IPS-20b (cell line): ENCODE data around the gene URB1.

Source experiments
- H3K27ac ChIP-seq: one replicate; pipeline ENCODE4 v1.5.1; 2013; ENCODE audit warnings: low read length
- H3K27me3 ChIP-seq: 2 replicates; pipeline ENCODE4 v1.6.1; 2013; ENCODE audit warnings: mild to moderate bottlenecking, low read length, inconsistent platforms; ENCODE audit not compliant: insufficient read depth
- H3K36me3 ChIP-seq: 2 replicates; pipeline ENCODE4 v1.6.1; 2013; ENCODE audit warnings: low read depth, mild to moderate bottlenecking, inconsistent platforms, low read length, moderate library complexity; ENCODE audit not compliant: insufficient read depth
- H3K4me1 ChIP-seq: 2 replicates; pipeline ENCODE4 v1.6.1; 2013; ENCODE audit warnings: mild to moderate bottlenecking, control low read depth, inconsistent platforms, low read length, moderate library complexity; ENCODE audit not compliant: insufficient read depth
- H3K4me3 ChIP-seq: 2 replicates; pipeline ENCODE4 v1.5.1; 2013; ENCODE audit warnings: mild to moderate bottlenecking, low read length, inconsistent platforms
- H3K9ac ChIP-seq: 2 replicates; pipeline ENCODE4 v1.6.1; 2013; ENCODE audit warnings: low read depth, mild to moderate bottlenecking, inconsistent platforms, low read length, moderate library complexity
- H3K9me3 ChIP-seq: 2 replicates; pipeline ENCODE4 v1.6.1; 2013; ENCODE audit warnings: mild to moderate bottlenecking, low read depth, low read length, inconsistent platforms; ENCODE audit not compliant: insufficient read depth

Gene URB1

DNA sequence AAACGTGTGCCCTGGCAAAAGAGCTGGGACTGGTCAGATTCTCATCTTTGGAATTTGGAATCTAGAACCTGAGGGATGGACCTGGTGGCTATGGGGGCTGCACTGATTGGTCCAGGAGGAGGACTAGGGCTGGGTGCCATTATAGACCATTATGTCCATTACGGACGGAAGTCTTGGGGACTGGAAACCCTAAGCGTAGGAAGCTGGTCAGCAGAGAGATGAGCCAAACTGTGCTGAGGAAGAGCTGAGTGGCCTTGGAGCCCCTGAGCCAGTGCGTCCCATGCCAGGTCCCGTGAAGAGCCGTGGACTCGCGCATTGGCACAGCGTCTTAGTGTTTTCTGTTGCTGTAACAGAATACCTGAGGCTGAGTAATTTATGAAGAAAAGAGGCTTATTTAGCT, 84.1 kb downstream of the URB1 start:
- no peak overlapping the region for H3K4me3 ChIP-seq
- no peaks in the 10 kb centered on the region for H3K27me3 ChIP-seq
- peaks cover 36% of the 10 kb centered on the region for H3K36me3 ChIP-seq
- no peak overlapping the region for H3K27ac ChIP-seq
- H3K9ac ChIP-seq = no peak overlapping the region
- no peaks in the 10 kb centered on the region for H3K9me3 ChIP-seq
- peaks cover 2% of the 10 kb centered on the region; the same call in 1 of the 2 replicates for H3K4me1 ChIP-seq

DNA sequence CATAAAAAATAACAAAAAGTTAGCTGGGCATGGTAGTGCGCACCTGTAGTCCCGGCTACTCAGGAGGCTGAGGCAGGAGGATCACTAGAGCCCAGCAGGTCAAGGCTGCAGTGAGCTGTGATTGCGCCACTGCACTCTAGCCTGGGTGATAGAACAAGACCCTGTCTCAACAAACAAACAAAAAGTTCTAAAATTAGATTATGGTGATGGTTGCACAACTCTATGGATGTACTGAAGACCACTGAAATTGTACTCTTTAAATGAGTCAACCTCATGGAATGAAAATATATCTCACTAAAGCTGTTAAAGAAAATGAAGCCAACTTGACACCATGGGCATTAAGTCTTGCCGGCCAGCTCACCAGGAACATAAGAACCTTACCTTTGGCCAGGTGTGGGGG, 85.1 kb downstream of the URB1 start:
- Histone ChIP-seq H3K4me1 (peaks cover 2% of the 10 kb centered on the region; the same call in 1 of the 2 replicates), H3K9ac (no peak overlapping the region), H3K27ac (no peak overlapping the region), H3K4me3 (no peak overlapping the region), H3K9me3 (no peaks in the 10 kb centered on the region), H3K27me3 (no peaks in the 10 kb centered on the region), H3K36me3 (peaks cover 26% of the 10 kb centered on the region)

DNA sequence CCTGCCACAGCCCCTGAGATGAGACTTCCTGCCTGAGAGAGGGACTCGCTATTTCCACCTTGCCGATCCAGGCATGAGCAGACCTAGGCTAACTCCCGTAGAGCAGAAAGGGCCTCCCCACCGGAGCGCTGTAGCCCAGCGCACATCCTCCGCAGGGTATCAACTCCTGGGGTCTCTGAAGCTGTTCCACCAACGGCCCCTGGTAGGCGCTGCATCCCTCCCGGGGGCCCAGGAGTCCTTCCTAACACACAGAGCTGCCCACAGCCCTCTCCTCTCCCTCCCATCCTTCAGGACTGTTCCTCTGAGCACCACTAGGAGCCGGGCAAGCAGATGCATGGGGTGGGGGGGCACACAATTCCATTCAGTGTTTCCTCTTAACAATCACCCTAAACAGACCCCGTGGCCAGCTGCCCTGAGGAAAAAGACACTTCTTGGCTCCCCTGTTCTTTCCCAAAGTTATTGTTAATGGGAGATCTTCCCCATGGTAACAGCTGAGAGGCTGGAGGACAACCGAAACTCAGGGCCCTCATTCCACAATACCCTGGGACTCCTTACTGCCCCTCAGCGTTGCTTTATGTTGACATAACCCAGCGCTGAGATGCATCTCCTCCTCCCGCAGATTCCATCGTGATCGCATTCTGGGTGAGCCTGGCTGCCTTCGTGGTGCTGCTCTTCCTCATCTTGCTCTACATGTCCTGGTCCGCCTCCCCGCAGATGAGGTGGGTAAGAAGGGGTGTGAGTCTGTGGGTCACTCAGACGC, 86.6 kb downstream of the URB1 start:
- Histone ChIP-seq H3K9me3 (no peaks in the 10 kb centered on the region), H3K36me3 (peaks cover 16% of the 10 kb centered on the region), H3K27ac (no peak overlapping the region), H3K4me3 (no peak overlapping the region), H3K27me3 (no peaks in the 10 kb centered on the region), H3K4me1 (peaks cover 2% of the 10 kb centered on the region; the same call in 1 of the 2 replicates), H3K9ac (no peak overlapping the region)

DNA sequence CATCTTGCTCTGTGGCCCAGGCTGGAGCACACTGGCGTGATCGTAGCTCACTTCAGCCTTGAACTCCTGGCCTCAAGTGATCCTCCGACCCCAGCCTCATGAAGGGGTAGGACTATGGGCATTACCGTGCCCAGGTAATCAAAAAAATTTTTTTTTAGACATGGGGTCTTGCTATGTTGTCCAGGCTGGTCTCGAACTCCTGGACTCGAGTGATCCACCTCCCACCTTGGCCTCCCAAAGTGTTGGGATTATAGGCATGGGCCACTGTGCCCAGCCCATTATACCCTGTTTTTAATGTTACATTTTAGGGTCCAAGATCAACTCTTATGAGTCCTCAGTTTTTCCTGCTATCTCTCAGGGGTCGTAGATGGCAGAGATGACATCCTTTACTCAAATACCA, 87.8 kb downstream of the URB1 start:
- H3K4me3 ChIP-seq = no peak overlapping the region
- H3K9ac ChIP-seq = no peak overlapping the region
- no peaks in the 10 kb centered on the region for H3K27me3 ChIP-seq
- no peak overlapping the region for H3K27ac ChIP-seq
- H3K4me1 ChIP-seq = peaks cover 2% of the 10 kb centered on the region; the same call in 1 of the 2 replicates
- peaks cover 10% of the 10 kb centered on the region for H3K36me3 ChIP-seq
- no peaks in the 10 kb centered on the region for H3K9me3 ChIP-seq

DNA sequence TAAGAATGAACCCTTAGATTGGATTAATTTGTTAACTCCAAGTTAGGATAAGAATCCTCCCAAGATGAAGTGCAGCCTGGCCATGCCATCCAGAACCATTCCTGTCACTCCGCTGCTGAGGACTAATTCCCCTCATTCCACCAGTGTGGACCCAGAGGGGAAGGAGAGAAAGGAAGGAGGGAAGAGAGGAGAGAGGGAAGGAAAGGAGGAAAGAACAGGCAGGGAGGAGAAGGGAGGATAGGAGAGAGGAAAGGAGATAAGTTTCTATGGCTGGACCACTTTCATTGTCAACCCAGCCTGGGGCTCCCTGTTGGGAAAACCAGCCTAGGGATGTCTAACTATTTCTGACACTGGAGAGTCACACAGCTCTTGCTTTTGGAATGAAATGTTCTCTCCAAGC, 89.4 kb downstream of the URB1 start:
- Histone ChIP-seq H3K4me1 (peaks cover 2% of the 10 kb centered on the region; the same call in 1 of the 2 replicates), H3K36me3 (peaks cover 2% of the 10 kb centered on the region), H3K27ac (no peak overlapping the region), H3K27me3 (no peaks in the 10 kb centered on the region), H3K9ac (no peak overlapping the region), H3K4me3 (no peak overlapping the region), H3K9me3 (no peaks in the 10 kb centered on the region)

DNA sequence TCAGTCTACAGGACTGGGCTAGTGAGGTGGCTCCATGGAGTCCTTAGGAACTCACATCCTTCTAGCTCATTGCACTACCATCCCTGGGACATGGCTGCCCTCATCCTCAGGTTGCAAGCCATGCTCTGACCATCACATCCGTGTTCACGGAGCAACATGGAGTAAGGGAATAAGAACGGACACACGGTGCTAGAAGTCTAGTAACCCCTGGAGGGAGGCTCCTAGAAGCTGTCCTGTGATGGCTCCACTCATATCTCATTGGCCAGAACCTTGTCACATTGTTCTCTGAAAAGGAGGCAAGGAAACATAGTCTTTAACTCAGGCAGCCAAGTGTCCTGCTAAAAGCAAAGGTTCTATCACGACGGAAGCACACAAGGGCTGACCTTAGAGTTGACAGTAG, 90.3 kb downstream of the URB1 start:
- no peak overlapping the region for H3K4me3 ChIP-seq
- H3K9me3 ChIP-seq = no peaks in the 10 kb centered on the region
- no peaks in the 10 kb centered on the region for H3K27me3 ChIP-seq
- H3K36me3 ChIP-seq = no peaks in the 10 kb centered on the region
- H3K27ac ChIP-seq = no peak overlapping the region
- H3K9ac ChIP-seq = no peak overlapping the region
- H3K4me1 ChIP-seq = peaks cover 2% of the 10 kb centered on the region; the same call in 1 of the 2 replicates

DNA sequence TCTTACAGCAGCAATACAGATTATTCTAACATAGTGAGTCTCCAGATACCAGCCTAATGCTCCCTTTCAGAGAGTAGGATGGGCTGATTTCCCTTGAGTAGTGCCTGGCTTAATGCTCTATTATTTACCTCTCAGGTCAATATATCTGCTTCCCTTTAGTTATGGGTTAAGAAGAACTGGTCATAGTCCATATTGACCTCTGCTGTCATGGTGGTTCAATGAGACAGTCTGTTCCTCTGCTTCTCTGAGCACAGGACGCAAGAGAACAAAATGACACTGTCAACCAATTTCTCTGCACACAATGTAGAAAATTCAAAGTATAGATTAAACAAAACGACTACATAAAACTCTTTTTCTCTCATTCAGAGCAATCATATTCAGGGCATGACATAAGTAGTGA, 91.2 kb downstream of the URB1 start:
- no peaks in the 10 kb centered on the region for H3K27me3 ChIP-seq
- no peak overlapping the region for H3K27ac ChIP-seq
- no peak overlapping the region for H3K9ac ChIP-seq
- H3K4me3 ChIP-seq = no peak overlapping the region
- peaks cover 2% of the 10 kb centered on the region; the same call in 1 of the 2 replicates for H3K4me1 ChIP-seq
- H3K36me3 ChIP-seq = no peaks in the 10 kb centered on the region
- H3K9me3 ChIP-seq = no peaks in the 10 kb centered on the region

DNA sequence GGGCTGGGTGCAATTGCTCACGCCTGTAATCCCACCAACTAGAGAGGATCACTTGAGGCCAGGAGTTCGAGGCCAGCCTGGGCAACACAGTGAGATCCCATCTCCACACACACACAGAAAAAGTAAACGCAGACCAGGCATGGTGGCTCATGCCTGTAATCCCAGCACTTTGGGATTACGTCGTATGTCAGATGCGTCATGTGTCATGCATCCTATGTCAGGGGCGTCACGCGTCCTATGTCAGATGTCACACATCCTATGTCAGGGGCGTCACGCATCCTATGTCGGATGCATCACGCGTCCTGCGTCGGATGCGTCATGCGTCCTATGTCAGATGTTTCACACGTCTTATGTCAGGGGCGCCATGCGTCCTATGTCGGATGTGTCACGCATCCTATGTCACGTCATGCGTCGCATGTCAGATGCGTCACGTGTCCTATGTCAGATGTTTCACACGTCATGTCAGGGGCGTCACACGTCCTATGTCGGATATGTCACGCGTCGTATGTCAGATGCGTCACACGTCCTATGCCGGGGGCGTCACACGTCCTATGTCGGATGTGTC, 92.6 kb downstream of the URB1 start:
- Histone ChIP-seq H3K4me3 (no peak overlapping the region), H3K9ac (no peak overlapping the region), H3K4me1 (no peaks in the 10 kb centered on the region), H3K27ac (no peak overlapping the region), H3K9me3 (no peaks in the 10 kb centered on the region), H3K36me3 (no peaks in the 10 kb centered on the region), H3K27me3 (no peaks in the 10 kb centered on the region)

DNA sequence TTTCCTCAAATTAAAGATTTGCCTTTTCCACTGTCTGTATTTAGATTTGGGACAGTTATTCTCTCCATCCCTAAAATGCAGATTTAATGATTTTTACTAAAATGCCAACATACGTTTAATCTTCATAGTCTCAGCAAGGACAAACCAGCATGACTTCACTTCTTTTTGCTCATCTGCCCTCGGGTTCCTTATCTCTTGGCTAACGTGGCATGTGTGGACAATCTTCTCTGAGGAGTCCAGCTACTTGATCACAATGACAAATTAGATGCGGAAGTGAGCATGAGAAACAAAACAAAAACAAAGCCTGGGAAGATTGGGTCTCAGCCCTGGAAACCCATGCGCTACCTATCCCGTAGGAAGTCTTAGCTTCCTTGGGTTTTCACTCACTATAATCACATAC, 93.1 kb downstream of the URB1 start:
- no peak overlapping the region for H3K4me3 ChIP-seq
- no peak overlapping the region for H3K9ac ChIP-seq
- no peaks in the 10 kb centered on the region for H3K9me3 ChIP-seq
- no peak overlapping the region for H3K27ac ChIP-seq
- no peaks in the 10 kb centered on the region for H3K4me1 ChIP-seq
- H3K36me3 ChIP-seq = no peaks in the 10 kb centered on the region
- H3K27me3 ChIP-seq = no peaks in the 10 kb centered on the region

DNA sequence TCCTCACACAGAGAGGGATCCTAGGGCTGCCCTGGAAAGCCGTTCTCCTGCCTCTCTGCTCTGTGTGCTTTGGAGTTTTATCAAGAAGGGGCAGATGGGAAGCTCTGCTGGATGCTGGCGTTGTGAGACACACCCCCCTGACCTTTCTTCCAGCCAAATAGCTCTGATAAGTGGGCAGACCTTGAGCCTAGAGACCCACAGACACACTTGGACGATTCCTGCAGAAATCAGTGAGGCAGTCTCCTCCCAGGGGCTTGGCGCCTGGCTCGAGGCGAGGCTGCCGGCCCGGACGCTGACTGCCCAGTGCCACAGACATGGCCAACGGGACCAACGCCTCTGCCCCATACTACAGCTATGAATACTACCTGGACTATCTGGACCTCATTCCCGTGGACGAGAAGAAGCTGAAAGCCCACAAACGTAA, 94.1 kb downstream of the URB1 start, which contains the start of gene MRAP:
Gene MRAP (plus strand): TSS at position 198 of the 424 bp plus-strand sequence. CDS start 117 bp downstream, at position 315.
- H3K36me3 ChIP-seq = no peaks in the 10 kb centered on the region
- H3K27me3 ChIP-seq = no peaks in the 10 kb centered on the region
- no peak within 1 kb of the TSS for H3K9ac ChIP-seq
- no peaks in the 10 kb centered on the region for H3K9me3 ChIP-seq
- no peaks in the 10 kb centered on the region for H3K4me1 ChIP-seq
- H3K4me3 ChIP-seq = no peak within 1 kb of the TSS
- H3K27ac ChIP-seq = no peak within 1 kb of the TSS

DNA sequence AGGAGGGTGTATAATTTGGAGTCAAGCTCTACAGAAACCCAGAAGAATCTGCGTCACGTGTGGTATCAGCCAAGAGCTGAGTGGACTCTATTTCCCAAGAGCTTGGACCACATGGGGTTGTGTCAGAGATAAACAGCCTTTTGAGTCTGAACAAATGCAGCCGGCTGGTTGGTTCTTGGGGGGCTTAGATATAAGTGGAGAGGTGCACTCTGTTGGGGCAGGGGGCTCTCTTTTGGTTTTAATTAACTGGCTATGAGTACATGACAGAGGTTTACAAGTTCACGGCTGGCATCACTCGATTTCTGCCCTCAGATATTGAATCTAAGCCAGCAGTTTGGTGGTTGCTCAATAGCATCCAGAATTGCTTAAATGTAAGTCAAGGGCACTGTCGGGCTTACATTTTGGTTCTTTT, 94.7 kb downstream of the URB1 start:
- H3K4me3 ChIP-seq = no peak overlapping the region
- H3K9me3 ChIP-seq = no peaks in the 10 kb centered on the region
- H3K4me1 ChIP-seq = no peaks in the 10 kb centered on the region
- no peaks in the 10 kb centered on the region for H3K36me3 ChIP-seq
- H3K27me3 ChIP-seq = no peaks in the 10 kb centered on the region
- no peak overlapping the region for H3K27ac ChIP-seq
- H3K9ac ChIP-seq = no peak overlapping the region

DNA sequence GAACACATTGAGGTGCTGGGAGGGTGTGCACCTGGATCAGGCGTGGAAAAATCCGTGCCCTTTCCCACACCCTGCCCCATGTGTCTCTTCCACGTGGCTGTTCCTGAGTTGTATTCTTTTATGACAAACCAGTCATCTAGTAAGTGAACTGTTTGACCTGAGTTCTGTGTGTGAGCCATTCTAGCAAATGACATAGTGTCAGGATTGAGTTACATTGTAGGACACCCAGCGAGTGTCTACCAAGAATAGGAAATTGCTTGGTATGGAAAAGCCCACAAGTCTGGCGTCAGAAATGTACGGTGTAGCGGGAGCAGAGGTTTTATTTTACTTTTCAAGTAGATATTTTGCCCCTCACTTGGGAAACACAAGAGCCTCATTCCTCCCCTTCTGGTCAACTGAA, 95.4 kb downstream of the URB1 start:
- Histone ChIP-seq H3K27me3 (no peaks in the 10 kb centered on the region), H3K4me3 (no peak overlapping the region), H3K9me3 (no peaks in the 10 kb centered on the region), H3K4me1 (no peaks in the 10 kb centered on the region), H3K36me3 (no peaks in the 10 kb centered on the region), H3K27ac (no peak overlapping the region), H3K9ac (no peak overlapping the region)
